NCI-H1417 (cell line): Measurements from ENCODE around the gene DPP10.
"Not testable (repeated sequence)": the region's sequence is repeated elsewhere in the genome, so short reads cannot be mapped to it uniquely, and the experiment has no call there.

Experiments
- DNase-seq, 3 experiments: peaks; one replicate each; lab custom pipeline; 2025; lab: John Stamatoyannopoulos, UW

The DPP10 gene

DNA sequence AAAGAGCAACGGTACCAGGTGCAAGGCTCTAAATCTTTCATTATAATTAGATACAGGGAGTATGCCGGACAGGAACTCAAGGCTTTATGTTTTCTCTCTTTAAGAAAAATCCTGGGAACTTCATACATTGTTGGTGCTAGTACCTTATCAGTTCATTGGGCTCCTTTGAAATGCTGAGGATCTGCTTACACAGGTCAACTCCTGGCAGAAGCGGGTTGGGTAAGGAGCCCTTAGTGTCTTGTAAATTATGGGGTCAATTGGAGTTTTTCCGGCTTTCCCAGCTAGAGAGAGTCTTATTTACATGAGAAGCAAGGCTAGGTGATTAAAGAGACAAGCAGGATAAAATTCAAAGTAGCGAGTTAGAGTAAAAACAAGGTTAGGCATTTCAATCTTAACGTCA lies 998.3 kb downstream of the DPP10 start:
- not testable (repeated sequence) for DNase-seq

- no peak for DNase-seq
These were observed 1001.2 kb downstream of the DPP10 start for GRCh38 chr2:115443539-115444185.

DNA sequence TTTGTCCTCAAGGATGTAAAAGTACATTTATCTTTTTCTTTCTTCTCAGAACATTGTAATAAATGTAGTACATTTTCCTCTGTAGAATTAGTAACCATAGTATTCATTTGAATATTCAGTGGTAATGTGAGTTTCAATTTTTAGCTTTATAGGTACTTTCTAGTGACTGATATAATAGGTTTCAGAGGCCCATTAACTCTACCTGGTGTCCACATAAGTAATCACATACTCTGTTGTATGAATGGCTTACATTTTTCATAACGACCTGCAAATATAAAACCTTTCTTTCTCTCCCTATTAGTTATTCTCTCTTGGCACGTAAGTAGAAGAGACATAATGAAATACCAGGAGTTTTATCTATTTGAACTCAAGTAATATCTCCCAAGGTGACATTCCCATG lies 1017.6 kb downstream of the DPP10 start:
- no peak for DNase-seq

DNA sequence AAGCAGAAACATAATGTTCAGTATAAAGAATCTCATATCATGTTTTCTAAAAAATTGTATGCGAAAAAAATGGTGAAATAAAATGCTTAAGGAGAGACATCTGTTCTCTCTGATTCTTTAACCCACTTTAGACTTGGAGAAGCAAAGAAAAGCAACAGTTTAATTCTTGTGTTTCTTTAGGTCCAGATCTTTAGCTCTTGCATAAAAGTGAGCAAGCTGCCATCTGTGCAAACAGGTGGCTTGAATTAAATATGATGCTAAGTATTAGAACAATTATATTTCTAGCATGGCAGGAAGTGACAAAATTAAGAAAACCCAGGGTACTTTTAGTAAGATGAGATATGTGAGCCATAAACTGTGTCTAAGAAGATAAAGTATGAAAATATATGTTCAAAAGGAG lies 1038.3 kb downstream of the DPP10 start:
- DNase-seq: peak in 1 of 3 experiments; percentile 64

DNA sequence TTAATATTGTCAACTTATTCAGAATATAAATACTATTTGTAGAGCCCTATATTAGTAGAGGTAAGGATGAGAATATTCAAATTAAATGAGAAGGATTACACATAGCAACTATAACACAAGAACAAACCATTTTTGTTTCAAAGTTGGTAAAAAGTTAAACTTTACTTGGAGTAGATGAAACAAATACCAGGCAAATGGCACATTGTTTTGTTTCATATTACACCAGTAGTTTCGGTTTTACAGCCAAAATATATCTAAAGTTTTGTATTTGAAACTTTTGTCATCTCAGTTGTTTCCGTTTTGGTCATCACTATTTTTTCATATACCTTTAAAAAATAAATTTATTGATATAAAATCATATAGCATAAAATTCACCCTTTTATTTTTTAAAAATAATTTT lies 1039.4 kb downstream of the DPP10 start:
- no peak for DNase-seq

- DNase-seq: no peak
These were observed 1041.2 kb downstream of the DPP10 start for GRCh38 chr2:115483666-115484065.

DNA sequence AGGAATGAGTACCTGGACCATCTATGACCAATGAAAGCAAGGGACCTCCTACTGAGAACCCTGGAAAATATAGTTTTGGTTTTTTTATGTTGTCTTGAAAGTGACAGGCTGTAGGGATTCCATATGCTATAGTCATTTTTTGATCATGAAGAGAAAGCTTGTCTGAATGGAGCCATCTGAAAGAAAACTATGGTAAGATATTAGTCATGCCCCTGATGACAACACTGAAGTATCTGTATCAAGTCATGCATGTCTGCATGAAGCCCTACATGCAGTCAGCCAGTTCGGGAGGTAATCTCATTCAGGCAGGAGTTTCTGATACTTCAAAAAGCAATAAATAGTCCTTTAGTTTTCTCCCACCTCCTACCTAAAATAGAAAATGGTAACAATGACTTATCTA lies 1042.0 kb downstream of the DPP10 start:
- no peak for DNase-seq

- no peak for DNase-seq
These were observed 1042.5 kb downstream of the DPP10 start for GRCh38 chr2:115484983-115485382.

GRCh38 chr2:115491186-115491793 lies 1048.8 kb downstream of the DPP10 start:
- DNase-seq: no peak

DNA sequence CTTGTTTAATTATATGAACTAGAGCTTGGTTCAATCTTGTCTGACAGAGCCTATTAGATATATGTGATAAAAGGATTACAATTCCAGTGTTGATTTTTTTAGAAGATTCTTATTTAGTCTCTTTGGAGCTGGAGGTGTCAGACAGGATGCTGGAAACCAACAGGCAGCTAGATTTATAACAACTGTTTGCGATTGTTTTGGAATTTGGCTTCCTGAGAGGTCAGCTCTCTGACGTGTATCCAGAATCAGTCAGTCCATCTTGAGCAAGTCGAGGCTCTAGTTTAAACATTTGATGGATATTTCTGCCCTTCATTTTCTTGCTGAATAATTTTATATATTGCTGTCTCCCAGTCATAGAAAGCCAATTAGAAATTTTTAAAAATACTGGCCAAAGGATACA lies 1062.9 kb downstream of the DPP10 start:
- no peak for DNase-seq

DNA sequence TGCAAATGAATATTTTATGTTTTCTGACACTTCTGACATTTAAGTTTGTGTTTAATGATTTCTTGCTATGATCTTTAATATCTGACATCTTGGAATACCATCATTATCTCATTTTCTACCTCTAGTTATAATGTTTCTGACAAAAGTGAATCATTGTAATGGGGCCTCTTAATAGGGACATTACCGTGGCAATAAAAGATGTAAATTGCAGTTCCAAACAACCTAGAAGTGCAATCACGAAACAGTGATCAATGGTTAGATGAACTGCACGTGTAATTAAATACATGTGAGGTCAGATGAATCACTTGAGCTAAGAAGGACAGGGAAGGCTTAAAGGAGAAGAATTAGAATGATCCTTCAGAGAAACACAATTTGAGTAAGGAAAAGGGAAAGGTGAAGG lies 1078.3 kb downstream of the DPP10 start:
- DNase-seq: peak in 1 of 3 experiments; percentile 25

DNA sequence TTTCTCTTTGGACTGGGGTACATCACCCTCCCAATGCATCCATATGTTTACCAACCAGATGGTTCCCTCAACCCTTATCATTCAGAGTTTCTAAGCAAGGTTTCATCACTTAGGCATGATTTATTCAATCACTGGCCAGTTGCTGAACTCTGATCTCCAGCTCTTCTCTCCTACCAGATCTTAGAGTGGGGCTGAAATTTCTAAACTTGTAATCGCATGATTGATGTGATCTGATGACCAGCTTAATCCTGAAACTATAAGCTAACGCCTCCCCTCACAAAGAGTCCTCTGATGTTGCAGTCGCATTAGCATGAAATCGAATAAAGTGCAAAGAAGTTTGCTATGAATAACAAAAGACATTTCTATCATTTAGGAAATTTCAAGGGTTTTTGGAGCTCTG lies 1082.0 kb downstream of the DPP10 start:
- DNase-seq: no peak

GRCh38 chr2:115529627-115530026 lies 1087.2 kb downstream of the DPP10 start:
- DNase-seq: no peak

- no peak for DNase-seq
These were observed 1090.6 kb downstream of the DPP10 start for GRCh38 chr2:115533081-115533480.

GRCh38 chr2:115541814-115542213 lies 1099.4 kb downstream of the DPP10 start:
- DNase-seq: no peak

DNA sequence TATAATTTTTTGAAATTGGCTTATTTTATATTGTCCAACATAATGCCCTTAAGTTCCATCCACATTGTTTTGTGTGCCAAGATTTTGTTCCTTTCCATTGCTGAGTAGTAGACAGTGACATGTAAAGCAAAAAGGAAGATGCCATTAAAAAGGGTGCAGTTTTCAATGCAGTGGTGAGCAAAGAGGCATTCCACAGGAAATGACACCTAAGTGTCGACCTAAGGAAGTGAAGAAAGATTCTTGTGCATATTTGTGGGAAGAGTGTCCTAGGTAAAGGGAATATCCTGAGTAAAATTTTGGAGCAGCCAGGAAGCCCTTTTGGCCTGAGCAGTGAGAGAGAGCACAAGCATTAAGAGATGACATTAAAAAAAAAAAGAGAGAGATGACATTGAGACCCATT lies 1099.9 kb downstream of the DPP10 start:
- DNase-seq: no peak

DNA sequence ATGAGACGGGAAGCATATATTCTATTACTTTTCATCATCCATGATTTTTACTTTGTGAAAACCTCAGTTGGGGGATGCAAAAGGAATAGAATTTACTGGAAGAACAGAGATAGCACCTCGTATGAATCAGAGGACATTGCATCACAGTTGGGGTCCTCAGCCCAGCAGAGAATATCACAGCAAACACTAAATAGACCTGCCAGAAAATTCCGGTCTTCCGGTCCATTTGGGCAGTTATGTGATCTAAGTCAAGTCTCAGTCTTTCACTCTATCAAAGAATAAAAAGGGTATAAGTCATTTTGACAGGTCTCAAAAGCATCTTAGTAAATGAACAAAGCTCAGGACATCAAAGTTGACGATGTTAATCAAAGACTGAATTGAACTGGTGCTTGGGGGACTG lies 1100.6 kb downstream of the DPP10 start:
- no peak for DNase-seq

DNA sequence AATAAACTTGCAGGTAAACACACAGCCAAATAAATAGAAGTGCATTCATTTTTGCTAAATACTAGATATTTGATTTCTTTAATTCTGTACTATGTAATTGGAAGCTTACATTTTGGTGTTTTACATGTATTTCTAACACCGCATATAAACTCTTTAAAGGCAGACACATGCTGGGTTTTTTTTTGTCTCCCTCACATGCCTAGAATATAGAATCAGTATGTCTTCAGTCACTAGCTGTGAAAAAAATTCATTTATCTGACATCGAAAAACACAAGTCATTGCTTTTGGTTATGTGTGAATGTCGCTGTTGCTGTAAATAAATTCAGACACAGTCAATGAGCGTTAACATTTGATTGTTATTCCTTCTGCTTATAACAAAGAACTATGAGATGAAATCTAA lies 1101.0 kb downstream of the DPP10 start:
- no peak for DNase-seq

- no peak for DNase-seq
These were observed 1107.2 kb downstream of the DPP10 start for GRCh38 chr2:115549611-115550130.

DNA sequence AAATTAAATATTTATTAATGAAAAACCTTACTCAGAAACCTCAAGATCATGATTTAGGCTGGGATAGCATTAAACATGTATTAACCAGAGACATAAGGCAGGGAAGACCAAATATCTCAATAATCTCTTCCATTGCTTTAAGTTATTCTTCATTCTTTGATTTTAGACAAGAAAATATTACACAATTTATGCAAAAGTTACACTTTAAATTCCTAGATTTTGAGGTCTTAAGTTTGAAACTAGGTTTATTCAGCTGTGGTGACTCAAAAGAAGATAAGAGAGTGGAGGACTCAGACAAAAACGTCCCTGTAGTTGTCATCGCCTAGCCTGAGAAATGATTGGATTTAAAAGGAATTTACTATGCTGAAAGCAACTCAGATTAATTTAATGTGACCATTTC lies 1110.3 kb downstream of the DPP10 start:
- no peak for DNase-seq

DNA sequence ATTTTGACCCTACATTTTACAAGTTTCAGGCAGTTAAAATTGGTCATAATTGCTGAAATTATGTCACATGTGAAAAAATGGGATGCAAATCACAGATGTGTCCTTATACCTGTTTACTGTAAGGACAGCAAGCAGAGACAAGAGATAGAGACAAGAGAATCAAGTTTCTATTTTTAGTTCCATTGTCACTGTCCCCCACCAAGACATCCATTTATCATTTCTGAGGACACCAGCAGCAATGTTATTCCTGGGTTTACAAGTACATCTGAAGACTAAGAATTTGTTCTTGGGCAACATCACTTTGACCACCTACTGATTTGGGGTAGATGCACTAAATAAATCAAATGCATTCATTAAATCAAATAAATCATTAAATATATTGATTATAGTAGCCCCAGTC lies 1111.7 kb downstream of the DPP10 start:
- no peak for DNase-seq

GRCh38 chr2:115558725-115559124 lies 1116.3 kb downstream of the DPP10 start:
- DNase-seq: peak in 2 of 3 experiments; percentile 10 to 49

- DNase-seq: no peak
These were observed 1118.2 kb downstream of the DPP10 start for GRCh38 chr2:115560666-115561065.

DNA sequence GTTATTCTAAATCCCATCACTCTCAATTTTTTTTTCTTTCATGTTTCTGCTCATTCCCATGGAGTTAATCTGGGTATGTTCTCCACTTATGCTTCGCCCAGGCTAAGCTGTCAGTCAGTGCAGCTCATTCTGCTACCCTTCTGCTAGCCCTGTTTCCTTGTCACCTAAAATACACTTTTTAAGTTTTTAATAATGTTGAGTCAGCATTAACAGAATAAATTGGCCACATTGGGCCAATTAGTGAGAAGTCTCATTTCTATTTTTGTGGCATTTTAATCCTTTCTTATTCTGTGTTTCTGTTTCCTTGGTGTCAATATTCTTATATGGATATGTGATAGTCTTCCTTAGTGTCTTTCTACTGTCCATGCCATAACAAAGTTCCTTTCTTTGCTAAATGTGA lies 1126.2 kb downstream of the DPP10 start:
- DNase-seq: no peak
